ENCODE data around the gene TXLNG. TPM values are rescaled to one million over a fixed set of nuclear protein-coding genes. Genes with fewer than 3 reads are reported as not detected.

TXLNG gene
- total RNA-seq, 1 donor from 2014 or later: 5.7 TPM

GRCh38 chrX:16868920-16869319 is 82.7 kb downstream of the TXLNG start:
- Histone ChIP-seq H3K9me3 (ENCODE audit: control insufficient read depth in 3 of 3, low read length in 3 of 3) (no peaks in the 10 kb centered on the region), H3K4me3 (ENCODE audit: low read length in 3 of 3) (peak overlapping the region; percentile 70 to 82 (median 80)), H3K27ac (ENCODE audit: low read depth, low read length) (peak overlapping the region; percentile 75), H3K36me3 (ENCODE audit: control insufficient read depth in 3 of 3, insufficient read depth in 3 of 3, low read length in 3 of 3) (peaks cover 0 to 3% (median 0%) of the 10 kb centered on the region in 3 donors), H3K27me3 (ENCODE audit: control insufficient read depth in 3 of 3, insufficient read depth in 3 of 3, low read length in 3 of 3) (peaks cover 0 to 11% (median 0%) of the 10 kb centered on the region in 3 donors), H3K9ac (ENCODE audit: low read depth in 1 of 3, low read length in 3 of 3) (peak overlapping the region; percentile 68 to 82 (median 69)), H3K4me1 (ENCODE audit: control insufficient read depth in 3 of 3, insufficient read depth in 3 of 3, low read length in 3 of 3) (peaks cover 13 to 23% (median 22%) of the 10 kb centered on the region in 3 donors)

- Histone ChIP-seq H3K9me3 (ENCODE audit: control insufficient read depth in 3 of 3, low read length in 3 of 3) (no peaks in the 10 kb centered on the region), H3K9ac (ENCODE audit: low read depth in 1 of 3, low read length in 3 of 3) (peak overlapping the region; percentile 68 to 84 (median 73)), H3K4me3 (ENCODE audit: low read length in 3 of 3) (peak overlapping the region; percentile 74 to 82 (median 80)), H3K36me3 (ENCODE audit: control insufficient read depth in 3 of 3, insufficient read depth in 3 of 3, low read length in 3 of 3) (peaks cover 0 to 3% (median 0%) of the 10 kb centered on the region in 3 donors), H3K27ac (ENCODE audit: low read depth, low read length) (peak overlapping the region; percentile 89), H3K27me3 (ENCODE audit: control insufficient read depth in 3 of 3, insufficient read depth in 3 of 3, low read length in 3 of 3) (peaks cover 0 to 11% (median 0%) of the 10 kb centered on the region in 3 donors), H3K4me1 (ENCODE audit: control insufficient read depth in 3 of 3, insufficient read depth in 3 of 3, low read length in 3 of 3) (peaks cover 13 to 23% (median 22%) of the 10 kb centered on the region in 3 donors)
Observed at GRCh38 chrX:16869393-16870094, 83.3 kb downstream of the TXLNG start.

GRCh38 chrX:16870095-16870861 is 84.0 kb downstream of the TXLNG start, which contains the start of gene RBBP7:
RBBP7 (minus strand) TSS chrX:16870362; CDS start chrX:16870053, 309 bp downstream.
- H3K9me3 ChIP-seq (ENCODE audit: control insufficient read depth in 3 of 3, low read length in 3 of 3): no peaks in the 10 kb centered on the region
- peaks cover 0 to 18% (median 0%) of the 10 kb centered on the region in 3 donors for H3K27me3 ChIP-seq (ENCODE audit: control insufficient read depth in 3 of 3, insufficient read depth in 3 of 3, low read length in 3 of 3)
- peaks cover 0 to 3% (median 0%) of the 10 kb centered on the region in 3 donors for H3K36me3 ChIP-seq (ENCODE audit: control insufficient read depth in 3 of 3, insufficient read depth in 3 of 3, low read length in 3 of 3)
- H3K4me3 ChIP-seq (ENCODE audit: low read length in 3 of 3): peak within 1 kb of the TSS; percentile 74 to 82 (median 80)
- H3K27ac ChIP-seq (ENCODE audit: low read depth, low read length): peak within 1 kb of the TSS; percentile 89
- peaks cover 13 to 23% (median 22%) of the 10 kb centered on the region in 3 donors for H3K4me1 ChIP-seq (ENCODE audit: control insufficient read depth in 3 of 3, insufficient read depth in 3 of 3, low read length in 3 of 3)
- peak within 1 kb of the TSS; percentile 74 to 90 (median 88) for H3K9ac ChIP-seq (ENCODE audit: low read depth in 1 of 3, low read length in 3 of 3)

GRCh38 chrX:16870862-16871815 is 84.9 kb downstream of the TXLNG start:
- no peaks in the 10 kb centered on the region for H3K9me3 ChIP-seq (ENCODE audit: control insufficient read depth in 3 of 3, low read length in 3 of 3)
- peaks cover 0 to 20% (median 0%) of the 10 kb centered on the region in 3 donors for H3K27me3 ChIP-seq (ENCODE audit: control insufficient read depth in 3 of 3, insufficient read depth in 3 of 3, low read length in 3 of 3)
- H3K9ac ChIP-seq (ENCODE audit: low read depth in 1 of 3, low read length in 3 of 3): peak overlapping the region; percentile 74 to 90 (median 88)
- peak overlapping the region; percentile 74 for H3K27ac ChIP-seq (ENCODE audit: low read depth, low read length)
- H3K4me3 ChIP-seq (ENCODE audit: low read length in 3 of 3): peak overlapping the region; percentile 70 to 72 (median 70)
- H3K36me3 ChIP-seq (ENCODE audit: control insufficient read depth in 3 of 3, insufficient read depth in 3 of 3, low read length in 3 of 3): peaks cover 0 to 3% (median 0%) of the 10 kb centered on the region in 3 donors
- H3K4me1 ChIP-seq (ENCODE audit: control insufficient read depth in 3 of 3, insufficient read depth in 3 of 3, low read length in 3 of 3): peaks cover 13 to 23% (median 19%) of the 10 kb centered on the region in 3 donors

- Histone ChIP-seq H3K36me3 (ENCODE audit: control insufficient read depth in 3 of 3, insufficient read depth in 3 of 3, low read length in 3 of 3) (peaks cover 0 to 2% (median 0%) of the 10 kb centered on the region in 3 donors), H3K4me1 (ENCODE audit: control insufficient read depth in 3 of 3, insufficient read depth in 3 of 3, low read length in 3 of 3) (peaks cover 13 to 23% (median 19%) of the 10 kb centered on the region in 3 donors), H3K27ac (ENCODE audit: low read depth, low read length) (no peak overlapping the region), H3K9me3 (ENCODE audit: control insufficient read depth in 3 of 3, low read length in 3 of 3) (no peaks in the 10 kb centered on the region), H3K4me3 (ENCODE audit: low read length in 3 of 3) (no peak overlapping the region), H3K9ac (ENCODE audit: low read depth in 1 of 3, low read length in 3 of 3) (peak overlapping the region in 1 of 3 donors; percentile 20), H3K27me3 (ENCODE audit: control insufficient read depth in 3 of 3, insufficient read depth in 3 of 3, low read length in 3 of 3) (peaks cover 0 to 20% (median 0%) of the 10 kb centered on the region in 3 donors)
Observed at GRCh38 chrX:16873106-16873505, 86.8 kb downstream of the TXLNG start.

- H3K4me3 ChIP-seq (ENCODE audit: low read length in 3 of 3): no peak overlapping the region
- peaks cover 0 to 20% (median 0%) of the 10 kb centered on the region in 3 donors for H3K27me3 ChIP-seq (ENCODE audit: control insufficient read depth in 3 of 3, insufficient read depth in 3 of 3, low read length in 3 of 3)
Observed at GRCh38 chrX:16874458-16875095, 88.3 kb downstream of the TXLNG start.

GRCh38 chrX:16876696-16877095 is 90.4 kb downstream of the TXLNG start:
- no peak overlapping the region for H3K4me3 ChIP-seq (ENCODE audit: low read length in 3 of 3)
- H3K27me3 ChIP-seq (ENCODE audit: control insufficient read depth in 3 of 3, insufficient read depth in 3 of 3, low read length in 3 of 3): peaks cover 0 to 23% (median 0%) of the 10 kb centered on the region in 3 donors
- H3K36me3 ChIP-seq (ENCODE audit: control insufficient read depth in 3 of 3, insufficient read depth in 3 of 3, low read length in 3 of 3): no peaks in the 10 kb centered on the region
- H3K9ac ChIP-seq (ENCODE audit: low read depth in 1 of 3, low read length in 3 of 3): no peak overlapping the region
- H3K4me1 ChIP-seq (ENCODE audit: control insufficient read depth in 3 of 3, insufficient read depth in 3 of 3, low read length in 3 of 3): peaks cover under 1 to 3% (median under 1%) of the 10 kb centered on the region in 3 donors
- H3K9me3 ChIP-seq (ENCODE audit: control insufficient read depth in 3 of 3, low read length in 3 of 3): no peaks in the 10 kb centered on the region
- no peak overlapping the region for H3K27ac ChIP-seq (ENCODE audit: low read depth, low read length)

More at GRCh38 chrX:16874458-16875095, 88.3 kb downstream of the TXLNG start:
- peaks cover 7 to 12% (median 9%) of the 10 kb centered on the region in 3 donors for H3K4me1 ChIP-seq (ENCODE audit: control insufficient read depth in 3 of 3, insufficient read depth in 3 of 3, low read length in 3 of 3)
- no peaks in the 10 kb centered on the region for H3K9me3 ChIP-seq (ENCODE audit: control insufficient read depth in 3 of 3, low read length in 3 of 3)
- H3K36me3 ChIP-seq (ENCODE audit: control insufficient read depth in 3 of 3, insufficient read depth in 3 of 3, low read length in 3 of 3): no peaks in the 10 kb centered on the region
- H3K27ac ChIP-seq (ENCODE audit: low read depth, low read length): no peak overlapping the region
- H3K9ac ChIP-seq (ENCODE audit: low read depth in 1 of 3, low read length in 3 of 3): no peak overlapping the region

GRCh38 chrX:16882169-16882568 is 95.9 kb downstream of the TXLNG start:
- Histone ChIP-seq H3K27ac (ENCODE audit: low read depth, low read length) (peak overlapping the region; percentile 21), H3K9ac (ENCODE audit: low read depth in 1 of 3, low read length in 3 of 3) (peak overlapping the region in 2 of 3 donors; percentile 36 to 62), H3K27me3 (ENCODE audit: control insufficient read depth in 3 of 3, insufficient read depth in 3 of 3, low read length in 3 of 3) (peaks cover 0 to 9% (median 0%) of the 10 kb centered on the region in 3 donors), H3K4me1 (ENCODE audit: control insufficient read depth in 3 of 3, insufficient read depth in 3 of 3, low read length in 3 of 3) (peaks cover 0 to 7% (median 0%) of the 10 kb centered on the region in 3 donors), H3K4me3 (ENCODE audit: low read length in 3 of 3) (peak overlapping the region; percentile 41 to 66 (median 56)), H3K36me3 (ENCODE audit: control insufficient read depth in 3 of 3, insufficient read depth in 3 of 3, low read length in 3 of 3) (no peaks in the 10 kb centered on the region), H3K9me3 (ENCODE audit: control insufficient read depth in 3 of 3, low read length in 3 of 3) (no peaks in the 10 kb centered on the region)
